GM13977 (cell line): ENCODE data around the gene TMEM81.

ENCODE experiments used
- DNase-seq: peaks from one replicate; pipeline ENCODE4 v3.0.0; 2012; ENCODE audit warnings: low spot score
- CTCF ChIP-seq: IDR thresholded peaks from 2 replicates; pipeline ENCODE4 v1.5.1; 2012; ENCODE audit warnings: mild to moderate bottlenecking, control low read depth; ENCODE audit not compliant: insufficient read depth; ENCODE audit errors: extremely low read depth, missing control alignments
- in situ Hi-C: fragments of 300-500 bp; cut with MboI; formaldehyde crosslinking; loops from one replicate; pipeline ENCODE4 v1.12.0; 2022; ENCODE audit warnings: low sequenced_read_pairs, low pct_unique_long_range_greater_than_20kb, mixed read lengths, inconsistent platforms; ENCODE audit not compliant: unreplicated experiment

TMEM81 gene

GRCh38 chr1:205060746-205061145 lies 23.5 kb downstream of the TMEM81 start:
- DNase-seq: no peak
- in situ Hi-C loops: loop anchor here (10.0 kb wide), 1 partner anchor 66 kb away; no protein-coding TSS in a partner anchor
- no peak for TF ChIP-seq CTCF

GRCh38 chr1:205059660-205060059 lies 24.6 kb downstream of the TMEM81 start:
- in situ Hi-C loops: loop anchor here (10.0 kb wide), 1 partner anchor 65 kb away; no protein-coding TSS in a partner anchor
- no peak for DNase-seq
- TF ChIP-seq CTCF: no peak

GRCh38 chr1:205058853-205059252 lies 25.4 kb downstream of the TMEM81 start:
- TF ChIP-seq CTCF: no peak
- in situ Hi-C loops: no loop called here

GRCh38 chr1:205057808-205058575 lies 26.3 kb downstream of the TMEM81 start:
- no peak for DNase-seq

More at GRCh38 chr1:205058853-205059252, 25.4 kb downstream of the TMEM81 start:
- no peak for DNase-seq

GRCh38 chr1:205056956-205057568 lies 27.2 kb downstream of the TMEM81 start:
- no peak for DNase-seq
- no peak for TF ChIP-seq CTCF
- in situ Hi-C loops: no loop called here

More at GRCh38 chr1:205057808-205058575, 26.3 kb downstream of the TMEM81 start:
- in situ Hi-C loops: no loop called here
- TF ChIP-seq CTCF: no peak

- no peak for TF ChIP-seq CTCF
- DNase-seq: no peak
- in situ Hi-C loops: no loop called here
These were observed 28.1 kb downstream of the TMEM81 start for GRCh38 chr1:205056188-205056611.
